Cerebellar nuclear complex (tissue), 1 donor: ENCODE results near the gene CPOX.

Experiments used
- DNase-seq, 2 experiments: peaks; one replicate each; lab custom pipeline; 2025; lab: John Stamatoyannopoulos, UW

The CPOX gene

GRCh38 chr3:98596087-98596486 lies 2.7 kb upstream of the CPOX start:
- DNase-seq: no peak

- no peak for DNase-seq
Measured at GRCh38 chr3:98594628-98595324, 1.4 kb upstream of the CPOX start.

- DNase-seq: no peak
Measured at GRCh38 chr3:98592345-98592935, 971 bp downstream of the CPOX start.

- DNase-seq: no peak
Measured at GRCh38 chr3:98589331-98590036, 3.9 kb downstream of the CPOX start.

- DNase-seq: no peak
Measured at GRCh38 chr3:98588065-98588464, 5.3 kb downstream of the CPOX start.

- DNase-seq: no peak
Measured at GRCh38 chr3:98587654-98588053, 5.8 kb downstream of the CPOX start.

GRCh38 chr3:98584547-98584946 lies 8.9 kb downstream of the CPOX start:
- DNase-seq: no peak

- no peak for DNase-seq
Measured at GRCh38 chr3:98583766-98584165, 9.6 kb downstream of the CPOX start.

GRCh38 chr3:98582042-98582441 lies 11.4 kb downstream of the CPOX start:
- DNase-seq: no peak

- DNase-seq: no peak
Measured at GRCh38 chr3:98581474-98581873, 11.9 kb downstream of the CPOX start.

GRCh38 chr3:98580401-98581386 lies 12.7 kb downstream of the CPOX start:
- DNase-seq: no peak

- no peak for DNase-seq
Measured at GRCh38 chr3:98577178-98577895, 16.1 kb downstream of the CPOX start.

- no peak for DNase-seq
Measured at GRCh38 chr3:98574132-98574531, 19.3 kb downstream of the CPOX start.

GRCh38 chr3:98573181-98573728 lies 20.2 kb downstream of the CPOX start:
- no peak for DNase-seq

- no peak for DNase-seq
Measured at GRCh38 chr3:98568402-98568801, 25.0 kb downstream of the CPOX start.

- no peak for DNase-seq
Measured at GRCh38 chr3:98567666-98568270, 25.6 kb downstream of the CPOX start.

GRCh38 chr3:98565843-98566242 lies 27.6 kb downstream of the CPOX start:
- DNase-seq: no peak

- no peak for DNase-seq
Measured at GRCh38 chr3:98565237-98565643, 28.2 kb downstream of the CPOX start.

GRCh38 chr3:98564282-98565005 lies 29.0 kb downstream of the CPOX start:
- no peak for DNase-seq
